HG02840 (cell line): ENCODE measurements around the gene RASGRF1.
A peak's percentile ranks its signal among the peaks of the same experiment; 100 is the strongest.

Experiments used
- ATAC-seq: cut with Tn5 transposase; IDR thresholded peaks from one replicate; pipeline ENCODE4 v1.9.1; 2021; ENCODE audit warnings: mild to moderate bottlenecking, moderate library complexity, moderate number of reproducible peaks; ENCODE audit not compliant: unreplicated experiment, low FRiP score

Gene RASGRF1

GRCh38 chr15:78991476-78991875 is 99.1 kb downstream of the RASGRF1 start:
- ATAC-seq: no peak

- no peak for ATAC-seq
These were observed 100.3 kb downstream of the RASGRF1 start for GRCh38 chr15:78990278-78990677.

- no peak for ATAC-seq
These were observed 100.8 kb downstream of the RASGRF1 start for GRCh38 chr15:78989701-78990240.

GRCh38 chr15:78988361-78988911 is 102.1 kb downstream of the RASGRF1 start:
- no peak for ATAC-seq

GRCh38 chr15:78987556-78988360 is 102.8 kb downstream of the RASGRF1 start:
- ATAC-seq: no peak

GRCh38 chr15:78985859-78986475 is 104.6 kb downstream of the RASGRF1 start:
- no peak for ATAC-seq

- ATAC-seq: no peak
These were observed 106.5 kb downstream of the RASGRF1 start for GRCh38 chr15:78984041-78984440.

GRCh38 chr15:78983146-78983918 is 107.2 kb downstream of the RASGRF1 start:
- ATAC-seq: no peak

GRCh38 chr15:78982736-78983135 is 107.8 kb downstream of the RASGRF1 start:
- no peak for ATAC-seq

- no peak for ATAC-seq
These were observed 108.9 kb downstream of the RASGRF1 start for GRCh38 chr15:78981532-78982313.

- no peak for ATAC-seq
These were observed 110.9 kb downstream of the RASGRF1 start for GRCh38 chr15:78979456-78980320.

GRCh38 chr15:78978601-78979179 is 111.9 kb downstream of the RASGRF1 start:
- ATAC-seq: no peak

GRCh38 chr15:78977591-78978347 is 112.8 kb downstream of the RASGRF1 start:
- ATAC-seq: peak; percentile 49

GRCh38 chr15:78977091-78977571 is 113.4 kb downstream of the RASGRF1 start:
- peak; percentile 62 for ATAC-seq

GRCh38 chr15:78976691-78977090 is 113.9 kb downstream of the RASGRF1 start:
- ATAC-seq: peak; percentile 5

GRCh38 chr15:78974272-78974918 is 116.2 kb downstream of the RASGRF1 start:
- ATAC-seq: no peak

- ATAC-seq: no peak
These were observed 120.8 kb downstream of the RASGRF1 start for GRCh38 chr15:78969687-78970349.
